ENCODE results near the gene APCDD1L. TPM values are rescaled to one million over a fixed set of nuclear protein-coding genes. Genes with fewer than 3 reads are reported as not detected.

APCDD1L gene
- total and polyA plus RNA-seq, 2 of the 8 experiments (the other 6 are each of a cell fraction or from before 2014, with no cell fraction given): 0.83 to 3.1 TPM

DNA sequence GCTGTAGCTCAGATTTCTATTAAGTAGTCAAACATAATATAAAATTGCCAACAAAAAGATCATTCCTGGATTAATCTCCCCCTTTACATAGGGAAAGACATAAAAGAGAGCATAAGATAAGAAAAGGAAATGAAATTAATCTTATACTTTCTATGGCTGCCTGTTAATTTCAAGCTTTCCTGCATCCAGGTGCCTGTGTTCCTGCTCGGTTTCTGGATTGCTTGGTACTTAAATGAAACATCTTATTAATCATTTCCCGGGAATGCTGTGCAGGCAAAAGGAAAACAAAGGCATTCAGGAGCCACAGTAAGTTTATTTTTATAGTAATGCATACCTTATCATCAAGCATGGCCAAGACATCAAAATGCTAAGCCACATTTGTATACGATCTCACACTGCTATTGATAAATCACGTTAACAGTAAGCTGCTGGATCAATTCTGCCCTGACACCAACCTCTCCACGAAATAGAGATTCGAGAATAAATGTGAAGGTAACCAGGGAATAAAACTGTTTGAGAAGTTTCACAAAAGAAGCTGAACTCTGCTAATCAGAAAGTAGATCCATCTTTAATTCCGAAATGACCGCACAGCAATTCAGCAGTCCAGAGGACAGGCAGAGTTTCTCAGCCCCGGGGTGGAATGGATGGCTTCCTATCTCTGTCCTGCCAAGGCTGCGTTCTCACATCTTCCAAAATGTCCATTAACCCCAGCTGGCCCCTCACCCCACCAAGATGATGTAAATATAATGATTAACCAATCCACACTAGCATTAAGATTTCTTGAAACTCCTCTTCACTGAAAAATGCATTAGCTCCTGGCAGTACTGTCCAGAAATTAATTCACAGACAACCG, 32.6 kb upstream of the APCDD1L start (continued):
- TF ChIP-seq, protein P1, sequence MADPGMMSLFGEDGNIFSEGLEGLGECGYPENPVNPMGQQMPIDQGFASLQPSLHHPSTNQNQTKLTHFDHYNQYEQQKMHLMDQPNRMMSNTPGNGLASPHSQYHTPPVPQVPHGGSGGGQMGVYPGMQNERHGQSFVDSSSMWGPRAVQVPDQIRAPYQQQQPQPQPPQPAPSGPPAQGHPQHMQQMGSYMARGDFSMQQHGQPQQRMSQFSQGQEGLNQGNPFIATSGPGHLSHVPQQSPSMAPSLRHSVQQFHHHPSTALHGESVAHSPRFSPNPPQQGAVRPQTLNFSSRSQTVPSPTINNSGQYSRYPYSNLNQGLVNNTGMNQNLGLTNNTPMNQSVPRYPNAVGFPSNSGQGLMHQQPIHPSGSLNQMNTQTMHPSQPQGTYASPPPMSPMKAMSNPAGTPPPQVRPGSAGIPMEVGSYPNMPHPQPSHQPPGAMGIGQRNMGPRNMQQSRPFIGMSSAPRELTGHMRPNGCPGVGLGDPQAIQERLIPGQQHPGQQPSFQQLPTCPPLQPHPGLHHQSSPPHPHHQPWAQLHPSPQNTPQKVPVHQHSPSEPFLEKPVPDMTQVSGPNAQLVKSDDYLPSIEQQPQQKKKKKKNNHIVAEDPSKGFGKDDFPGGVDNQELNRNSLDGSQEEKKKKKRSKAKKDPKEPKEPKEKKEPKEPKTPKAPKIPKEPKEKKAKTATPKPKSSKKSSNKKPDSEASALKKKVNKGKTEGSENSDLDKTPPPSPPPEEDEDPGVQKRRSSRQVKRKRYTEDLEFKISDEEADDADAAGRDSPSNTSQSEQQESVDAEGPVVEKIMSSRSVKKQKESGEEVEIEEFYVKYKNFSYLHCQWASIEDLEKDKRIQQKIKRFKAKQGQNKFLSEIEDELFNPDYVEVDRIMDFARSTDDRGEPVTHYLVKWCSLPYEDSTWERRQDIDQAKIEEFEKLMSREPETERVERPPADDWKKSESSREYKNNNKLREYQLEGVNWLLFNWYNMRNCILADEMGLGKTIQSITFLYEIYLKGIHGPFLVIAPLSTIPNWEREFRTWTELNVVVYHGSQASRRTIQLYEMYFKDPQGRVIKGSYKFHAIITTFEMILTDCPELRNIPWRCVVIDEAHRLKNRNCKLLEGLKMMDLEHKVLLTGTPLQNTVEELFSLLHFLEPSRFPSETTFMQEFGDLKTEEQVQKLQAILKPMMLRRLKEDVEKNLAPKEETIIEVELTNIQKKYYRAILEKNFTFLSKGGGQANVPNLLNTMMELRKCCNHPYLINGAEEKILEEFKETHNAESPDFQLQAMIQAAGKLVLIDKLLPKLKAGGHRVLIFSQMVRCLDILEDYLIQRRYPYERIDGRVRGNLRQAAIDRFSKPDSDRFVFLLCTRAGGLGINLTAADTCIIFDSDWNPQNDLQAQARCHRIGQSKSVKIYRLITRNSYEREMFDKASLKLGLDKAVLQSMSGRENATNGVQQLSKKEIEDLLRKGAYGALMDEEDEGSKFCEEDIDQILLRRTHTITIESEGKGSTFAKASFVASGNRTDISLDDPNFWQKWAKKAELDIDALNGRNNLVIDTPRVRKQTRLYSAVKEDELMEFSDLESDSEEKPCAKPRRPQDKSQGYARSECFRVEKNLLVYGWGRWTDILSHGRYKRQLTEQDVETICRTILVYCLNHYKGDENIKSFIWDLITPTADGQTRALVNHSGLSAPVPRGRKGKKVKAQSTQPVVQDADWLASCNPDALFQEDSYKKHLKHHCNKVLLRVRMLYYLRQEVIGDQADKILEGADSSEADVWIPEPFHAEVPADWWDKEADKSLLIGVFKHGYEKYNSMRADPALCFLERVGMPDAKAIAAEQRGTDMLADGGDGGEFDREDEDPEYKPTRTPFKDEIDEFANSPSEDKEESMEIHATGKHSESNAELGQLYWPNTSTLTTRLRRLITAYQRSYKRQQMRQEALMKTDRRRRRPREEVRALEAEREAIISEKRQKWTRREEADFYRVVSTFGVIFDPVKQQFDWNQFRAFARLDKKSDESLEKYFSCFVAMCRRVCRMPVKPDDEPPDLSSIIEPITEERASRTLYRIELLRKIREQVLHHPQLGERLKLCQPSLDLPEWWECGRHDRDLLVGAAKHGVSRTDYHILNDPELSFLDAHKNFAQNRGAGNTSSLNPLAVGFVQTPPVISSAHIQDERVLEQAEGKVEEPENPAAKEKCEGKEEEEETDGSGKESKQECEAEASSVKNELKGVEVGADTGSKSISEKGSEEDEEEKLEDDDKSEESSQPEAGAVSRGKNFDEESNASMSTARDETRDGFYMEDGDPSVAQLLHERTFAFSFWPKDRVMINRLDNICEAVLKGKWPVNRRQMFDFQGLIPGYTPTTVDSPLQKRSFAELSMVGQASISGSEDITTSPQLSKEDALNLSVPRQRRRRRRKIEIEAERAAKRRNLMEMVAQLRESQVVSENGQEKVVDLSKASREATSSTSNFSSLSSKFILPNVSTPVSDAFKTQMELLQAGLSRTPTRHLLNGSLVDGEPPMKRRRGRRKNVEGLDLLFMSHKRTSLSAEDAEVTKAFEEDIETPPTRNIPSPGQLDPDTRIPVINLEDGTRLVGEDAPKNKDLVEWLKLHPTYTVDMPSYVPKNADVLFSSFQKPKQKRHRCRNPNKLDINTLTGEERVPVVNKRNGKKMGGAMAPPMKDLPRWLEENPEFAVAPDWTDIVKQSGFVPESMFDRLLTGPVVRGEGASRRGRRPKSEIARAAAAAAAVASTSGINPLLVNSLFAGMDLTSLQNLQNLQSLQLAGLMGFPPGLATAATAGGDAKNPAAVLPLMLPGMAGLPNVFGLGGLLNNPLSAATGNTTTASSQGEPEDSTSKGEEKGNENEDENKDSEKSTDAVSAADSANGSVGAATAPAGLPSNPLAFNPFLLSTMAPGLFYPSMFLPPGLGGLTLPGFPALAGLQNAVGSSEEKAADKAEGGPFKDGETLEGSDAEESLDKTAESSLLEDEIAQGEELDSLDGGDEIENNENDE (IDR thresholded peaks at IDR 0.05; ENCODE audit: insufficient replicate concordance, low read length): no peak
- TF ChIP-seq EGR1 (IDR thresholded peaks at IDR 0.05; ENCODE audit: borderline replicate concordance, low read depth, low read length) (no peak), SP4 (IDR thresholded peaks at IDR 0.05; ENCODE audit: low read length) (no peak), CEBPB (IDR thresholded peaks at IDR 0.05; ENCODE audit: low read depth, low read length) (no peak)
